Panc1 (cell line): ENCODE measurements around the gene IGSF21. TPM values are rescaled to one million over a fixed set of nuclear protein-coding genes. Genes with fewer than 3 reads are reported as not detected.

Source experiments
- ATAC-seq: fragments of 200-7000 bp; cut with Tn5 transposase; 2 replicates; pipeline ENCODE4 v1.9.1; 2020; ENCODE audit warnings: mild to moderate bottlenecking, moderate library complexity
- BruUV-seq: library from RNA; stranded (reverse); fragments of 400-500 nt; replicated peaks from 2 replicates; lab custom pipeline; 2021; lab: Mats Ljungman, UMichigan
- CTCF ChIA-PET: fragments of 300-600 bp; sonication (Branson Sonifier 250); formaldehyde crosslinking; loops from one replicate; lab custom pipeline; 2022; ENCODE audit warnings: antibody characterized with exemption; lab: Charles Lee
- POLR2A ChIA-PET: fragments of 300-600 bp; sonication (Branson Sonifier 250); formaldehyde crosslinking; loops from one replicate; lab custom pipeline; 2022; ENCODE audit warnings: antibody characterized with exemption; lab: Charles Lee
- DNase-seq: peaks from one replicate; pipeline ENCODE4 v3.0.0-alpha.2; 2010; ENCODE audit warnings: low read depth, low spot score
- H3K27ac ChIP-seq: 2 replicates; pipeline ENCODE4 v1.5.1; 2011; ENCODE audit warnings: mild to moderate bottlenecking, low read length, inconsistent platforms
- H3K27me3 ChIP-seq: fragments of 200-500 bp; sonication (Bioruptor generic); 2 replicates; pipeline ENCODE4 v1.6.0; 2014; ENCODE audit warnings: low read length, inconsistent platforms; ENCODE audit not compliant: control insufficient read depth, insufficient read depth
- H3K36me3 ChIP-seq: fragments of 200-500 bp; sonication (Bioruptor generic); 2 replicates; pipeline ENCODE4 v1.5.1; 2014; ENCODE audit warnings: inconsistent platforms, mild to moderate bottlenecking, low read length, moderate library complexity; ENCODE audit not compliant: control insufficient read depth, insufficient read depth
- H3K4me1 ChIP-seq: 2 replicates; pipeline ENCODE4 v1.5.1; 2011; ENCODE audit warnings: inconsistent platforms, mild to moderate bottlenecking, low read length, moderate library complexity; ENCODE audit not compliant: control insufficient read depth, insufficient read depth
- H3K4me3 ChIP-seq, 2 experiments: 2 replicates each; pipeline ENCODE4 v1.5.1; 2011 to 2012; ENCODE audit warnings: low read depth in 2 of 2, low read length in 2 of 2, mild to moderate bottlenecking in 2 of 2, inconsistent platforms in 1 of 2, moderate library complexity in 1 of 2
- H3K9me3 ChIP-seq: fragments of 200-500 bp; sonication (Bioruptor generic); 2 replicates; pipeline ENCODE4 v1.5.1; 2014; ENCODE audit warnings: low read depth, mild to moderate bottlenecking, inconsistent platforms, low read length, moderate library complexity; ENCODE audit not compliant: control insufficient read depth, insufficient read depth
- POLR2AphosphoS5 ChIP-seq: IDR thresholded peaks from 2 replicates; pipeline ENCODE4 v1.6.1; 2012; ENCODE audit warnings: mild to moderate bottlenecking, low read depth, low read length, moderate library complexity
- SIN3A ChIP-seq: IDR thresholded peaks from 2 replicates; pipeline ENCODE4 v1.6.1; 2012; ENCODE audit warnings: low read depth, mild to moderate bottlenecking, low read length, moderate library complexity, borderline replicate concordance; ENCODE audit not compliant: insufficient read depth
- TCF7L2 ChIP-seq: IDR thresholded peaks from 2 replicates; pipeline ENCODE4 v1.6.1; 2011; ENCODE audit warnings: mild to moderate bottlenecking, low read depth, low read length, inconsistent platforms
- in situ Hi-C: cut with HindIII; loops from 2 replicates; pipeline ENCODE4 v1.10.0; 2016; ENCODE audit warnings: low sequenced_read_pairs, low pct_unique_long_range_greater_than_20kb
- intact Hi-C: fragments of 100-400 bp; cut with micrococcal nuclease; formaldehyde crosslinking; loops from one replicate; pipeline ENCODE4 v1.10.0; 2022; ENCODE audit not compliant: unreplicated experiment
- total RNA-seq: library from RNA; stranded (reverse); gene quantifications from one replicate; pipeline ENCODE4 v1.2.1, GENCODE V29; 2021; ENCODE audit not compliant: unreplicated experiment
- TF ChIP-seq, protein P1 (sequence below): fragments of 450-650 bp; IDR thresholded peaks from 2 replicates; pipeline ENCODE4 v1.5.1; 2017; ENCODE audit warnings: mild to moderate bottlenecking
- TF ChIP-seq, protein P2 (sequence below), 2 experiments: IDR thresholded peaks; 2 replicates each; pipeline ENCODE4 v1.6.1; 2011 to 2012; ENCODE audit warnings: low read depth in 2 of 2, control low read depth in 1 of 2, low read length in 1 of 2, mild to moderate bottlenecking in 1 of 2, moderate library complexity in 1 of 2; ENCODE audit not compliant: insufficient read depth in 1 of 2

IGSF21 gene
- total RNA-seq, 1 experiment from 2014 or later = not detected

DNA sequence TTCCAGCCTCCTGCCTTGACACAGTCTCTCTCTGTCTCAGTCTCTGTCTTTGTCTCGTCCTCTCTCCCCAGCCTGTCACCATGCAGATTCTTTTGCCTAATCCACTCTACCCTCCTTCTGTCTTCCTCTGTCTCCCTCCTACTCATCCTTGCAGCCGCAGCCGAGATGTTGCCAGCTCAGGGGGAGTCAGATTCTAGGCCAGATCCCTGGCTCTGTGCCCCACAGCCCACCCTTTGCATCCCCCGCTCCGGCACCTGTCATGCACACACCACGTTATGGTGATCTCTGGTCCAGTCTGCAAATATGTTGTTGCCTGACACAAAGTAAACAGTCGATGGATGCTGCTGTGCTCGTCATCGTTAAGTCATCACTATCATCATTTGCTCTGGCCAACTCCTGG, 35.5 kb upstream of the IGSF21 start:
- in situ Hi-C loops (no loop called here), intact Hi-C loops (no loop called here)
- no peak for ATAC-seq
- ChIA-PET CTCF (no interaction called here), POLR2A (no interaction called here)
- no peak for DNase-seq
- Histone ChIP-seq H3K36me3 (no peaks in the 10 kb centered on the region), H3K4me1 (no peaks in the 10 kb centered on the region), H3K9me3 (no peaks in the 10 kb centered on the region), H3K27me3 (peaks cover 12% of the 10 kb centered on the region), H3K27ac (no peak overlapping the region), H3K4me3 (no peak overlapping the region)
- no TSS peak for BruUV-seq
- no peak for TF ChIP-seq SIN3A
- TF ChIP-seq TCF7L2 = no peak
- TF ChIP-seq, protein P1, sequence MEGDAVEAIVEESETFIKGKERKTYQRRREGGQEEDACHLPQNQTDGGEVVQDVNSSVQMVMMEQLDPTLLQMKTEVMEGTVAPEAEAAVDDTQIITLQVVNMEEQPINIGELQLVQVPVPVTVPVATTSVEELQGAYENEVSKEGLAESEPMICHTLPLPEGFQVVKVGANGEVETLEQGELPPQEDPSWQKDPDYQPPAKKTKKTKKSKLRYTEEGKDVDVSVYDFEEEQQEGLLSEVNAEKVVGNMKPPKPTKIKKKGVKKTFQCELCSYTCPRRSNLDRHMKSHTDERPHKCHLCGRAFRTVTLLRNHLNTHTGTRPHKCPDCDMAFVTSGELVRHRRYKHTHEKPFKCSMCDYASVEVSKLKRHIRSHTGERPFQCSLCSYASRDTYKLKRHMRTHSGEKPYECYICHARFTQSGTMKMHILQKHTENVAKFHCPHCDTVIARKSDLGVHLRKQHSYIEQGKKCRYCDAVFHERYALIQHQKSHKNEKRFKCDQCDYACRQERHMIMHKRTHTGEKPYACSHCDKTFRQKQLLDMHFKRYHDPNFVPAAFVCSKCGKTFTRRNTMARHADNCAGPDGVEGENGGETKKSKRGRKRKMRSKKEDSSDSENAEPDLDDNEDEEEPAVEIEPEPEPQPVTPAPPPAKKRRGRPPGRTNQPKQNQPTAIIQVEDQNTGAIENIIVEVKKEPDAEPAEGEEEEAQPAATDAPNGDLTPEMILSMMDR = no peak
- no peak for TF ChIP-seq POLR2AphosphoS5
- TF ChIP-seq, protein P2, sequence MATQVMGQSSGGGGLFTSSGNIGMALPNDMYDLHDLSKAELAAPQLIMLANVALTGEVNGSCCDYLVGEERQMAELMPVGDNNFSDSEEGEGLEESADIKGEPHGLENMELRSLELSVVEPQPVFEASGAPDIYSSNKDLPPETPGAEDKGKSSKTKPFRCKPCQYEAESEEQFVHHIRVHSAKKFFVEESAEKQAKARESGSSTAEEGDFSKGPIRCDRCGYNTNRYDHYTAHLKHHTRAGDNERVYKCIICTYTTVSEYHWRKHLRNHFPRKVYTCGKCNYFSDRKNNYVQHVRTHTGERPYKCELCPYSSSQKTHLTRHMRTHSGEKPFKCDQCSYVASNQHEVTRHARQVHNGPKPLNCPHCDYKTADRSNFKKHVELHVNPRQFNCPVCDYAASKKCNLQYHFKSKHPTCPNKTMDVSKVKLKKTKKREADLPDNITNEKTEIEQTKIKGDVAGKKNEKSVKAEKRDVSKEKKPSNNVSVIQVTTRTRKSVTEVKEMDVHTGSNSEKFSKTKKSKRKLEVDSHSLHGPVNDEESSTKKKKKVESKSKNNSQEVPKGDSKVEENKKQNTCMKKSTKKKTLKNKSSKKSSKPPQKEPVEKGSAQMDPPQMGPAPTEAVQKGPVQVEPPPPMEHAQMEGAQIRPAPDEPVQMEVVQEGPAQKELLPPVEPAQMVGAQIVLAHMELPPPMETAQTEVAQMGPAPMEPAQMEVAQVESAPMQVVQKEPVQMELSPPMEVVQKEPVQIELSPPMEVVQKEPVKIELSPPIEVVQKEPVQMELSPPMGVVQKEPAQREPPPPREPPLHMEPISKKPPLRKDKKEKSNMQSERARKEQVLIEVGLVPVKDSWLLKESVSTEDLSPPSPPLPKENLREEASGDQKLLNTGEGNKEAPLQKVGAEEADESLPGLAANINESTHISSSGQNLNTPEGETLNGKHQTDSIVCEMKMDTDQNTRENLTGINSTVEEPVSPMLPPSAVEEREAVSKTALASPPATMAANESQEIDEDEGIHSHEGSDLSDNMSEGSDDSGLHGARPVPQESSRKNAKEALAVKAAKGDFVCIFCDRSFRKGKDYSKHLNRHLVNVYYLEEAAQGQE (IDR thresholded peaks at IDR 0.05; ENCODE audit: insufficient read depth in 1 of 2, low read depth in 2 of 2, low read length in 1 of 2) = no peak

DNA sequence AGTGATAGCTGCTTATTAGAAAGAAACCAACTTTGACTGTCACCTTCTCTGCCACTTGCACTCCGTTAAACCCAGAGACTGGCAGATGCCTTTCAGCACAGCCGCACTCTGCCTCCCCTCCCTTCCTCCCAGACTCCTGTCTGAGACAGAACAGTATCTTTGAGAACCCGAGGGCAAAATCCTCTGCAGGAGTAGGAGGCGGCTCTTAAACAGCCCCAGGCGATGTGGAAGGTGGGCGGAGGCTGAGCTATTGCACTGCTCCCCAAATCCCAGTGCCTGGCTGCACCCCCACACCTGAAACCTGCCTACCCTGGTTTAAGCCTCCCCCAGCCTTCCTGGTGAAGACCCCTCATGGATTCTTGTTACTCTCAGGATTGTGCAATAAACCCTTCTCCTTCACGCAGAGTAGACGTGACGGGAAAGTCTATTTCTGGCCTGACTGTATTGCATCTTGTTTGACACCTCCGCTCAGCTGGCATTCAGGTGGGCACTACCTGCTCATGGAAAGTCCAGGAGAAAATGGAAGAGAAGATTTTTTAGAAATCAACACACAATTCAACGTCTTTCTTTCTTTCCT, 34.4 kb upstream of the IGSF21 start:
- BruUV-seq = no TSS peak
- POLR2A ChIA-PET = no interaction called here
- DNase-seq (no peak), ATAC-seq (no peak)
- no peaks in the 10 kb centered on the region for H3K4me1 ChIP-seq
- no peaks in the 10 kb centered on the region for H3K9me3 ChIP-seq
- H3K36me3 ChIP-seq = no peaks in the 10 kb centered on the region
- H3K4me3 ChIP-seq = no peak overlapping the region
- intact Hi-C loops = no loop called here
- H3K27ac ChIP-seq = no peak overlapping the region
- in situ Hi-C loops = no loop called here
- peaks cover 12% of the 10 kb centered on the region for H3K27me3 ChIP-seq
- CTCF ChIA-PET = no interaction called here
- TF ChIP-seq, protein P2 (IDR thresholded peaks at IDR 0.05; ENCODE audit: insufficient read depth in 1 of 2, low read depth in 2 of 2, low read length in 1 of 2) = no peak
- TF ChIP-seq SIN3A = no peak
- no peak for TF ChIP-seq TCF7L2
- TF ChIP-seq, protein P1 = no peak
- TF ChIP-seq POLR2AphosphoS5 = no peak
